H9 (cell line): ENCODE results near the gene MAP2K1. TPM values are rescaled to one million over a fixed set of nuclear protein-coding genes. Genes with fewer than 3 reads are reported as not detected.

Source experiments
- DNase-seq: peaks from one replicate; pipeline ENCODE4 v3.0.0-alpha.2; 2017
- H2AFZ ChIP-seq: one replicate; pipeline ENCODE4 v1.6.1; 2013; ENCODE audit warnings: mild to moderate bottlenecking, low read length, control low read depth, moderate library complexity
- H2AK5ac ChIP-seq: 2 replicates; pipeline ENCODE4 v1.6.1; 2013; ENCODE audit warnings: low read length, control low read depth, mixed read lengths; ENCODE audit not compliant: insufficient read length
- H2BK120ac ChIP-seq: one replicate; pipeline ENCODE4 v1.6.1; 2013; ENCODE audit warnings: low read depth, mild to moderate bottlenecking, low read length, control low read depth, inconsistent platforms; ENCODE audit not compliant: poor library complexity, severe bottlenecking
- H2BK12ac ChIP-seq: 2 replicates; pipeline ENCODE4 v1.6.1; 2013; ENCODE audit warnings: low read length, control low read depth, mixed read lengths, low read depth; ENCODE audit not compliant: insufficient read length
- H2BK15ac ChIP-seq: 2 replicates; pipeline ENCODE4 v1.6.1; 2013; ENCODE audit warnings: low read depth, low read length, control low read depth
- H2BK20ac ChIP-seq: one replicate; pipeline ENCODE4 v1.6.1; 2013; ENCODE audit warnings: low read depth, mild to moderate bottlenecking, low read length, control low read depth, inconsistent platforms; ENCODE audit not compliant: poor library complexity, severe bottlenecking
- H2BK5ac ChIP-seq: 2 replicates; pipeline ENCODE4 v1.6.1; 2013; ENCODE audit warnings: low read length, control low read depth, mixed read lengths; ENCODE audit not compliant: insufficient read length
- H3K14ac ChIP-seq: 2 replicates; pipeline ENCODE4 v1.6.1; 2013; ENCODE audit warnings: low read length, control low read depth; ENCODE audit not compliant: insufficient read depth
- H3K18ac ChIP-seq: 2 replicates; pipeline ENCODE4 v1.6.1; 2013; ENCODE audit warnings: low read depth, mild to moderate bottlenecking, mixed read lengths, low read length, control low read depth; ENCODE audit not compliant: insufficient read length
- H3K23ac ChIP-seq: 2 replicates; pipeline ENCODE4 v1.6.1; 2013; ENCODE audit warnings: low read length, control low read depth, mixed read lengths, low read depth; ENCODE audit not compliant: insufficient read length
- H3K23me2 ChIP-seq: 2 replicates; pipeline ENCODE4 v1.6.1; 2013; ENCODE audit warnings: low read depth, mild to moderate bottlenecking, mixed read lengths, low read length, control low read depth; ENCODE audit not compliant: insufficient read length, poor library complexity, severe bottlenecking
- H3K27ac ChIP-seq: 2 replicates; pipeline ENCODE4 v1.5.1; 2013; ENCODE audit warnings: low read length, control low read depth, mixed read lengths, low read depth; ENCODE audit not compliant: insufficient read length
- H3K27me3 ChIP-seq: 2 replicates; pipeline ENCODE4 v1.6.1; 2013; ENCODE audit warnings: low read length, control low read depth, inconsistent platforms; ENCODE audit not compliant: insufficient read depth
- H3K4ac ChIP-seq: 2 replicates; pipeline ENCODE4 v1.6.1; 2013; ENCODE audit warnings: low read depth, mild to moderate bottlenecking, control low read depth, inconsistent platforms, low read length, moderate library complexity
- H3K4me1 ChIP-seq: 2 replicates; pipeline ENCODE4 v1.6.1; 2013; ENCODE audit warnings: low read length, control low read depth, inconsistent platforms; ENCODE audit not compliant: insufficient read depth
- H3K4me2 ChIP-seq: 2 replicates; pipeline ENCODE4 v1.6.1; 2013; ENCODE audit warnings: low read length, control low read depth, mixed read lengths; ENCODE audit not compliant: insufficient read length, insufficient read depth
- H3K56ac ChIP-seq: 2 replicates; pipeline ENCODE4 v1.6.1; 2013; ENCODE audit warnings: low read depth, mild to moderate bottlenecking, mixed read lengths, low read length, control low read depth; ENCODE audit not compliant: insufficient read length
- H3K79me1 ChIP-seq: 2 replicates; pipeline ENCODE4 v1.6.1; 2013; ENCODE audit warnings: low read depth, mild to moderate bottlenecking, moderate library complexity, low read length, control low read depth, inconsistent platforms; ENCODE audit not compliant: insufficient read depth, poor library complexity, severe bottlenecking
- H3K79me2 ChIP-seq: 2 replicates; pipeline ENCODE4 v1.6.1; 2013; ENCODE audit warnings: low read length, control low read depth, inconsistent platforms; ENCODE audit not compliant: insufficient read depth
- H3K9ac ChIP-seq: 2 replicates; pipeline ENCODE4 v1.6.1; 2013; ENCODE audit warnings: low read length, control low read depth, mixed read lengths; ENCODE audit not compliant: insufficient read length; ENCODE audit errors: extremely low read depth
- H3K9me3 ChIP-seq: one replicate; pipeline ENCODE4 v1.6.1; 2013; ENCODE audit warnings: low read depth, low read length, inconsistent platforms; ENCODE audit not compliant: control insufficient read depth
- H3T11ph ChIP-seq: one replicate; pipeline ENCODE4 v1.6.1; 2013; ENCODE audit warnings: mild to moderate bottlenecking, low read length, control low read depth, inconsistent platforms
- H4K20me1 ChIP-seq: one replicate; pipeline ENCODE4 v1.6.1; 2013; ENCODE audit not compliant: control insufficient read depth, insufficient read length, insufficient read depth
- H4K5ac ChIP-seq: 2 replicates; pipeline ENCODE4 v1.6.1; 2013; ENCODE audit warnings: low read depth, mild to moderate bottlenecking, mixed read lengths, low read length, control low read depth; ENCODE audit not compliant: insufficient read length
- H4K8ac ChIP-seq: replicated peaks from 2 replicates; pipeline ENCODE4 v1.6.1; 2013; ENCODE audit warnings: low read length, control low read depth, mixed read lengths, low read depth; ENCODE audit not compliant: insufficient read length
- H4K91ac ChIP-seq: 2 replicates; pipeline ENCODE4 v1.6.1; 2013; ENCODE audit warnings: low read depth, mild to moderate bottlenecking, moderate library complexity, mixed read lengths, low read length, control low read depth; ENCODE audit not compliant: insufficient read length
- H3K27ac Mint-ChIP-seq, 3 experiments: 2 replicates in 2 of 3; 3 replicates in 1 of 3; pipeline ENCODE4 v1.8.0; 2020 to 2021; ENCODE audit warnings: mixed read lengths in 3 of 3, mild to moderate bottlenecking in 1 of 3, moderate library complexity in 1 of 3
- H3K27me3 Mint-ChIP-seq: 2 replicates; pipeline ENCODE4 v1.8.0; 2021; ENCODE audit warnings: low read depth, mild to moderate bottlenecking, moderate library complexity, mixed read lengths
- H3K36me3 Mint-ChIP-seq, 3 experiments: 2 replicates in 2 of 3; 3 replicates in 1 of 3; pipeline ENCODE4 v1.8.0; 2020 to 2021; ENCODE audit warnings: low read depth in 3 of 3, mixed read lengths in 3 of 3; ENCODE audit not compliant: insufficient read depth in 1 of 3
- H3K4me1 Mint-ChIP-seq, 2 experiments: 2 replicates each; pipeline ENCODE4 v1.8.0; 2020; ENCODE audit warnings: mixed read lengths in 2 of 2
- H3K4me3 Mint-ChIP-seq, 2 experiments: 2 replicates in 1 of 2; 3 replicates in 1 of 2; pipeline ENCODE4 v1.8.0; 2020 to 2021; ENCODE audit warnings: mild to moderate bottlenecking in 2 of 2, mixed read lengths in 2 of 2, moderate library complexity in 1 of 2
- H3K9me3 Mint-ChIP-seq, 2 experiments: 2 replicates in 1 of 2; 3 replicates in 1 of 2; pipeline ENCODE4 v1.8.0; 2020; ENCODE audit warnings: mild to moderate bottlenecking in 2 of 2, mixed read lengths in 2 of 2, moderate library complexity in 1 of 2
- CTCF ChIP-seq: fragments of 200-600 bp; sonication (generic); conservative IDR thresholded peaks from 3 replicates; pipeline ENCODE4 v1.8.0; 2021; ENCODE audit warnings: antibody characterized with exemption, mild to moderate bottlenecking
- WGBS: extraction: QIAGEN DNeasy Blood & Tissue Kit; methylation state at CpG from one replicate; pipeline ENCODE4 v1.1.7; 2013; ENCODE audit warnings: missing lambda C conversion rate, low lambda C conversion rate, mixed read lengths; ENCODE audit not compliant: insufficient read length; ENCODE audit errors: extremely low coverage; 5-methylcytosine and 5-hydroxymethylcytosine counted together
- total RNA-seq: library from RNA; stranded (reverse); gene quantifications from 2 replicates; pipeline ENCODE4 v1.2.1, GENCODE V29; 2021

The MAP2K1 gene
- total RNA-seq, 1 experiment from 2014 or later: 50.8 TPM

- Histone ChIP-seq H2BK20ac (no peak overlapping the region), H4K20me1 (no peaks in the 10 kb centered on the region), H3K4me1 (no peaks in the 10 kb centered on the region), H3K79me1 (no peaks in the 10 kb centered on the region), H3T11ph (no peak overlapping the region), H2AK5ac (no peak overlapping the region), H2BK12ac (no peak overlapping the region), H3K23ac (no peak overlapping the region), H3K23me2 (no peaks in the 10 kb centered on the region), H3K18ac (no peak overlapping the region), H2BK15ac (no peak overlapping the region), H2BK120ac (no peak overlapping the region), H3K27ac (no peak overlapping the region), H3K4ac (no peak overlapping the region), H2BK5ac (no peak overlapping the region), H4K8ac (no peak overlapping the region), H2AFZ (no peak overlapping the region), H4K91ac (no peak overlapping the region), H3K9ac (no peak overlapping the region), H3K56ac (no peak overlapping the region), H3K9me3 (no peaks in the 10 kb centered on the region), H3K4me2 (no peak overlapping the region), H3K27me3 (no peaks in the 10 kb centered on the region), H3K79me2 (no peaks in the 10 kb centered on the region), H3K14ac (no peak overlapping the region), H4K5ac (no peak overlapping the region)
- Mint-ChIP-seq H3K4me3 (no peak overlapping the region), H3K27ac (no peak overlapping the region), H3K27me3 (no peaks in the 10 kb centered on the region), H3K4me1 (no peaks in the 10 kb centered on the region), H3K36me3 (peaks cover 11 to 62% (median 46%) of the 10 kb centered on the region in 3 experiments; a peak in 6 of 7 replicates), H3K9me3 (no peaks in the 10 kb centered on the region)
- TF ChIP-seq CTCF: no peak
- no CpG with 5 or more reads among the region's 3 CpGs for WGBS
- no peak for DNase-seq
These were observed 137.2 kb downstream of the MAP2K1 start for GRCh38 chr15:66523926-66524325.
